ENCODE data around the gene ANKRD55.
"Not testable (repeated sequence)": the region's sequence is repeated elsewhere in the genome, so short reads cannot be mapped to it uniquely, and the experiment has no call there.

ANKRD55 gene

DNA sequence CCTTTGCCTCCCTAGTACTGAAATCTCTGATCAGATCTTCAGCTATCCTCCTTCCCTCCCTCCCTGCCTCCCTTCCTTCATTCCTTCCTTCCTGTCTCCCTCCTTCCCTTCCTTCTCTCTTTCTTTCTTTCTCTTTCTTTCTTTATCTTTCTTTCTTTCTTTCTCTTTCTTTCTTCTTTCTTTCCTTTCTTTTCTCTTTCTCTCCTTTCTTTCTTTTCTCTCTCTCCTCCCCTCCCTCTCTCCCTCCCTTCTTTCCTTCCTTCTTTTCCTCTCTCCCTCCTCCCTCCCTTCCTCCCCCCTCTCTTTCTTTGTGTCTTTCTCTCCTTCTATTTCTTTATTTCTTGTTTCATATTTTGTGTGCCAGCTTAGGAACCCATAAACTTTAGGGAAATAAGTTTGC is 23.9 kb upstream of the ANKRD55 start:
- Histone ChIP-seq H3K36me3 (ENCODE audit: insufficient read depth, low read length) (no peaks in the 10 kb centered on the region), H3K9me3 (ENCODE audit: low read depth, low read length) (peaks cover 6% of the 10 kb centered on the region; the same call in 1 of the 2 replicates), H3K9ac (ENCODE audit: insufficient read length) (no peak overlapping the region), H3K4me3 (no peak overlapping the region), H3K27ac (no peak overlapping the region)
- no peak for TF ChIP-seq EZH2 (IDR thresholded peaks at IDR 0.05)
- TF ChIP-seq FOXP2 (optimal IDR thresholded peaks at IDR 0.05; ENCODE audit: control extremely low read depth, extremely low read length, insufficient read depth): no peak
- TF ChIP-seq POLR2AphosphoS5 (IDR thresholded peaks at IDR 0.05; ENCODE audit: borderline replicate concordance, low read depth, low read length): no peak
- DNase-seq (ENCODE audit: low read depth, low spot score): no peak

- TF ChIP-seq EZH2 (IDR thresholded peaks at IDR 0.05): no peak
- no peak for TF ChIP-seq POLR2AphosphoS5 (IDR thresholded peaks at IDR 0.05; ENCODE audit: borderline replicate concordance, low read depth, low read length)
- TF ChIP-seq FOXP2 (optimal IDR thresholded peaks at IDR 0.05; ENCODE audit: control extremely low read depth, extremely low read length, insufficient read depth): no peak
- H3K4me3 ChIP-seq: no peak overlapping the region
Measured at GRCh38 chr5:56255502-56255901, 22.4 kb upstream of the ANKRD55 start.

DNA sequence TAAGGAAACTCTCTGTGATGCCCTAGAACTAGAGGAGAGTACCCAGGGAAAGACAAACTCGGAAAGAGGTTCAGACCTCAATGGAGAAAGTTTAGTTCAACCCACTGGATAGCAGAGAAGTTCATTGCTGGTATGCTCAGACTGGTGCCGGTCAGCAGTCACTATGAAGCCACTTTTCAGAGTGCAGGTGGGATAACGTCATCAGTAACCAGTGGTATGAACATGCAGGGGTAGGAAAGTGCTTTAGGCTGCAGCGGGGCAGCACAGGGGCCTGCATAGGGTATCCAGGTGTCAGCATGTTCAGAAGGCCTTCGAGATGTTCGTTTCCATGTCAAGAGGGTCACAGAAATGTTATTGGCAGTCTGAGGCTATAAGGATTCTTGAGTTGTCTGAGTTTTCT is 20.8 kb upstream of the ANKRD55 start:
- Histone ChIP-seq H3K4me3 (no peak overlapping the region), H3K9ac (ENCODE audit: insufficient read length) (no peak overlapping the region), H3K9me3 (ENCODE audit: low read depth, low read length) (peaks cover 6% of the 10 kb centered on the region; the same call in 1 of the 2 replicates), H3K27ac (no peak overlapping the region), H3K36me3 (ENCODE audit: insufficient read depth, low read length) (no peaks in the 10 kb centered on the region)
- TF ChIP-seq EZH2 (IDR thresholded peaks at IDR 0.05) (no peak), FOXP2 (optimal IDR thresholded peaks at IDR 0.05; ENCODE audit: control extremely low read depth, extremely low read length, insufficient read depth) (no peak), POLR2AphosphoS5 (IDR thresholded peaks at IDR 0.05; ENCODE audit: borderline replicate concordance, low read depth, low read length) (no peak)
- DNase-seq (ENCODE audit: low read depth, low spot score): no peak

More at GRCh38 chr5:56255502-56255901, 22.4 kb upstream of the ANKRD55 start:
- Histone ChIP-seq H3K27ac (no peak overlapping the region), H3K9me3 (ENCODE audit: low read depth, low read length) (peaks cover 6% of the 10 kb centered on the region; the same call in 1 of the 2 replicates), H3K9ac (ENCODE audit: insufficient read length) (no peak overlapping the region), H3K36me3 (ENCODE audit: insufficient read depth, low read length) (no peaks in the 10 kb centered on the region)
- no peak for DNase-seq (ENCODE audit: low read depth, low spot score)

GRCh38 chr5:56253126-56253525 is 20.0 kb upstream of the ANKRD55 start:
- TF ChIP-seq FOXP2 (optimal IDR thresholded peaks at IDR 0.05; ENCODE audit: control extremely low read depth, extremely low read length, insufficient read depth): no peak
- no peak for TF ChIP-seq EZH2 (IDR thresholded peaks at IDR 0.05)
- TF ChIP-seq POLR2AphosphoS5 (IDR thresholded peaks at IDR 0.05; ENCODE audit: borderline replicate concordance, low read depth, low read length): no peak
- no peak overlapping the region for H3K4me3 ChIP-seq
- DNase-seq (ENCODE audit: low read depth, low spot score): no peak
- no peaks in the 10 kb centered on the region for H3K36me3 ChIP-seq (ENCODE audit: insufficient read depth, low read length)
- no peak overlapping the region for H3K9ac ChIP-seq (ENCODE audit: insufficient read length)
- H3K9me3 ChIP-seq (ENCODE audit: low read depth, low read length): peaks cover 6% of the 10 kb centered on the region; the same call in 1 of the 2 replicates
- no peak overlapping the region for H3K27ac ChIP-seq

- TF ChIP-seq POLR2AphosphoS5 (IDR thresholded peaks at IDR 0.05; ENCODE audit: borderline replicate concordance, low read depth, low read length) (no peak), FOXP2 (optimal IDR thresholded peaks at IDR 0.05; ENCODE audit: control extremely low read depth, extremely low read length, insufficient read depth) (no peak), EZH2 (IDR thresholded peaks at IDR 0.05) (no peak)
- Histone ChIP-seq H3K36me3 (ENCODE audit: insufficient read depth, low read length) (no peaks in the 10 kb centered on the region), H3K4me3 (no peak overlapping the region), H3K27ac (no peak overlapping the region), H3K9me3 (ENCODE audit: low read depth, low read length) (peaks cover 6% of the 10 kb centered on the region; the same call in 1 of the 2 replicates), H3K9ac (ENCODE audit: insufficient read length) (no peak overlapping the region)
- DNase-seq (ENCODE audit: low read depth, low spot score): no peak
Measured at GRCh38 chr5:56251918-56252553, 18.9 kb upstream of the ANKRD55 start.

GRCh38 chr5:56251440-56251839 is 18.3 kb upstream of the ANKRD55 start:
- Histone ChIP-seq H3K9ac (ENCODE audit: insufficient read length) (no peak overlapping the region), H3K4me3 (no peak overlapping the region), H3K27ac (no peak overlapping the region), H3K9me3 (ENCODE audit: low read depth, low read length) (peaks cover 6% of the 10 kb centered on the region; the same call in 1 of the 2 replicates), H3K36me3 (ENCODE audit: insufficient read depth, low read length) (no peaks in the 10 kb centered on the region)
- no peak for TF ChIP-seq FOXP2 (optimal IDR thresholded peaks at IDR 0.05; ENCODE audit: control extremely low read depth, extremely low read length, insufficient read depth)
- TF ChIP-seq EZH2 (IDR thresholded peaks at IDR 0.05): no peak
- no peak for TF ChIP-seq POLR2AphosphoS5 (IDR thresholded peaks at IDR 0.05; ENCODE audit: borderline replicate concordance, low read depth, low read length)
- no peak for DNase-seq (ENCODE audit: low read depth, low spot score)

GRCh38 chr5:56250011-56250410 is 16.9 kb upstream of the ANKRD55 start:
- no peak overlapping the region for H3K4me3 ChIP-seq
- TF ChIP-seq FOXP2 (optimal IDR thresholded peaks at IDR 0.05; ENCODE audit: control extremely low read depth, extremely low read length, insufficient read depth): no peak
- TF ChIP-seq EZH2 (IDR thresholded peaks at IDR 0.05): no peak
- TF ChIP-seq POLR2AphosphoS5 (IDR thresholded peaks at IDR 0.05; ENCODE audit: borderline replicate concordance, low read depth, low read length): no peak
- H3K9ac ChIP-seq (ENCODE audit: insufficient read length): no peak overlapping the region
- DNase-seq (ENCODE audit: low read depth, low spot score): no peak
- no peaks in the 10 kb centered on the region for H3K36me3 ChIP-seq (ENCODE audit: insufficient read depth, low read length)
- H3K27ac ChIP-seq: no peak overlapping the region
- H3K9me3 ChIP-seq (ENCODE audit: low read depth, low read length): no peaks in the 10 kb centered on the region

DNA sequence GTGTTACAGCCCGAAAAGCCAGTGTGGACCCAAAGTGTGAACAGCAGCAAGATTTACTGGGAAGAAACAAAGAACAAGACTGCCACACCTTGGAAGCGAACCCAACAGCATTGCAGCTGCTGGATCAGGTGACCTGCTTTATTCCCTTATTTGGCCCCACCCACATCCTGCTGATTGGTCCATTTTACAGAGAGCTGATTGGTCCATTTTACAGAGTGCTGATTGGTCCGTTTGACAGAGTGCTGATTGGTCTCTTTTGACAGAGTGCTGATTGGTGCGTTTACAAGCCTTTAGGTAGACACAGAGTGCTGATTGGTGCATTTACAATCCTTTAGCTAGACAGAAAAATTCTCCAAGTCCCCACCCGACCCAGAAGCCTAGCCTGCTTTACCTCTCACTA is 16.0 kb upstream of the ANKRD55 start:
- not testable (repeated sequence) for H3K9me3 ChIP-seq (ENCODE audit: low read depth, low read length); H3K27ac ChIP-seq; H3K9ac ChIP-seq (ENCODE audit: insufficient read length); H3K4me3 ChIP-seq; DNase-seq (ENCODE audit: low read depth, low spot score); H3K36me3 ChIP-seq (ENCODE audit: insufficient read depth, low read length)

- Histone ChIP-seq H3K9ac (ENCODE audit: insufficient read length) (no peak overlapping the region), H3K4me3 (no peak overlapping the region), H3K27ac (no peak overlapping the region), H3K9me3 (ENCODE audit: low read depth, low read length) (no peaks in the 10 kb centered on the region), H3K36me3 (ENCODE audit: insufficient read depth, low read length) (no peaks in the 10 kb centered on the region)
- DNase-seq (ENCODE audit: low read depth, low spot score): no peak
- TF ChIP-seq POLR2AphosphoS5 (IDR thresholded peaks at IDR 0.05; ENCODE audit: borderline replicate concordance, low read depth, low read length) (no peak), EZH2 (IDR thresholded peaks at IDR 0.05) (no peak)
Measured at GRCh38 chr5:56247592-56247991, 14.5 kb upstream of the ANKRD55 start.

All from SK-N-MC (cell line).